GM12873 (cell line): ENCODE measurements around the gene DENND1C.
A peak's percentile ranks its signal among the peaks of the same experiment; 100 is the strongest.

ENCODE experiments used
- CTCF ChIP-seq: IDR thresholded peaks from 2 replicates; pipeline ENCODE4 v1.5.1; 2012; ENCODE audit warnings: low read depth, mild to moderate bottlenecking, moderate library complexity, low read length, control low read depth; ENCODE audit not compliant: insufficient read depth; ENCODE audit errors: missing control alignments

Gene DENND1C

GRCh38 chr19:6429419-6430221, 52.0 kb downstream of the DENND1C start:
- no peak for TF ChIP-seq CTCF

DNA sequence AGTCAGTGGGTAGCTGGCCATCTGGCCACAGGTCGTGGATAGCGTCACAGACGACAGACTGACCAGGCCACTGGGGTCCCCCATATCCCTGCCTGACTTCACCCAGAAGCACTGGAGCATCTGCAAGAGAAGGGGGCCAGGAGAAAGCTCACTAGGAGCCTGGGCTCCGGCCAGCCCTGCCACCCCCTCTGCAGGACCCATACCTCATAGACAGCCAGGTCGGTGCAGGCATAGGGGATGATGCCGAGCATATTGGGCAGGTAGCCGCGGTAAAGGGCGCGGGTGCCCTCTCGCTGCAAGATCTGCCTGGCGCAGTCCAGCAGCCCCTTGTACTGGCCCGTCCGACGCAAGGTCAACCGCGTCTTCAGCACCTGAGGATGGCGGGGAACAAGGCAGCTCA, 54.5 kb downstream of the DENND1C start:
- TF ChIP-seq CTCF, result no peak

GRCh38 chr19:6425732-6426620, 55.6 kb downstream of the DENND1C start:
- peak; percentile 32 for TF ChIP-seq CTCF

DNA sequence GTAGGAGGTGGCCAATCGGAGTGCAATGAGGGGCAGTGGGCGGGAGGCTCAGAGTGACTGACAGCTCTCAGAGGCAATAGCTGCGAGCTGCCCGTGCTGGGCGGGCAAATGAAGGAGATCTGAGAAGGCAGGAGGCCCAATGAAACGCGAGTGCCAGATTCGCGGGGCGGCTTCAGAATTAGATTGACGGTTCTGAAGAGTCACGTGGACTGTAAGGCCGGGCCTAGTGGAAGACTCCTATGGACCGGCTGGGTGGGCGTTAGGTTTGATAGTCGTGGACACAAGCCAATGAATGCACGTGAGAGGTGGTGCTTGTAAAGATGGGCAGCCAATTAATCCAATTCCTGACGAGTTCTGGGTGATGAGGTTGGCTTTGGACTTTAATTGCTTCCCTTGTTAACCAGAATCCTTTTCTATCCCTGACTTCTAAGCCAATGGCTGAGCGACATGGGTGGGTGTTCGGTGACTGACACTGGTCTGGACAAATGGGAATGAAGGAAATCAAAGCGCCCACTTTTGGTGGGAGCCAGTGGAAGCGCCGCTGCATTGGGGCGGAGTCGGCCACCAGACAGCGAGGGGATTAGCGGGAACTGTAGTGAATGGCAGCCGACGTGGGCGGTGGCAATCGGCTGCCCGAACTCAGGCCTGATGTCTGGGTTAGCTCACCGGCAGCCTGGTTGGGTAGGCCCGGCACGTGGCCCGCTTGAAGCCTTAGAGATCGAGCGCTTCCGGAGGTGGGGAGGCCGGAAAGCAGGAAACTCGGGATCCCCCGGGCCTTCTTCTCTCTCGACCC, 56.5 kb downstream of the DENND1C start:
- no peak for TF ChIP-seq CTCF

DNA sequence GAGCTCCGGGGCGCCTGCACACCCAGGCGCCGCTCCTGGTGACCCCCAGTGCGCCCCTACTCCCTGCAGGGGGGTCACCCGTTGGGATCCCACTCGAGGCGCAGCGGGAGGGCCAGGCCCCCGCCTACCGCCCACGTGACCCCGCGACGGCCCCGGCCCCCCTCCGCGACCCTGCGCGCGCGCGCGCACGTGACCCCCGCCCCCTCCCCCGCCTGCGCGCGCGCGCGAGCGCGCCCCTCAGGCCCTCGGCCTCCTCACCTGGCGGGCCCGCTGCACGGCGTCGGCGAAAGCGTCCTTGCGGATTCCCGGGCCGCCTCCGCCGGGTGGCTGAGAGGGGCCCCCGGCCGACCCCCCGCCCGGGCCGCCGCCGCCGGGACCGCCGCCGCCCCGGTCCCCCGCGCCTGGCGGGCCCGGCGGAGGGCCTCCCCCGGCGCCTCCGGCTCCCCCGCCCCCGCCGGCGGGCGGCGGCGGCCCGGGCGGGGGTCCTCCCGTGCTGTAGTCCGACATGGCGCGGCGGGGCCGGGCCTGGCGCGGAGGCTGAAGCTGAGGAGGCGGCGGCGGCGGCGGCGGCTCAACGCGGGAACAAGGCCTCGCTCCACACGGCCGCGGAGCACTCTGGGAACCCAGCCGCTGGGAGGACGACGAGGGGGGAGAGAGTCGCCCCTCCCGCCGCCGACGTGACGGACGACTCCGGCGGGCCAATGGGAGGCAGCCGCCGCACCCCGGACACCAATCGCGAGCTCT, 57.2 kb downstream of the DENND1C start, which contains the start of gene KHSRP:
Gene KHSRP, minus strand, starts transcription at position 617 of the 744 bp plus-strand sequence. Its CDS starts 110 bp downstream, at position 507.
- no peak for TF ChIP-seq CTCF

DNA sequence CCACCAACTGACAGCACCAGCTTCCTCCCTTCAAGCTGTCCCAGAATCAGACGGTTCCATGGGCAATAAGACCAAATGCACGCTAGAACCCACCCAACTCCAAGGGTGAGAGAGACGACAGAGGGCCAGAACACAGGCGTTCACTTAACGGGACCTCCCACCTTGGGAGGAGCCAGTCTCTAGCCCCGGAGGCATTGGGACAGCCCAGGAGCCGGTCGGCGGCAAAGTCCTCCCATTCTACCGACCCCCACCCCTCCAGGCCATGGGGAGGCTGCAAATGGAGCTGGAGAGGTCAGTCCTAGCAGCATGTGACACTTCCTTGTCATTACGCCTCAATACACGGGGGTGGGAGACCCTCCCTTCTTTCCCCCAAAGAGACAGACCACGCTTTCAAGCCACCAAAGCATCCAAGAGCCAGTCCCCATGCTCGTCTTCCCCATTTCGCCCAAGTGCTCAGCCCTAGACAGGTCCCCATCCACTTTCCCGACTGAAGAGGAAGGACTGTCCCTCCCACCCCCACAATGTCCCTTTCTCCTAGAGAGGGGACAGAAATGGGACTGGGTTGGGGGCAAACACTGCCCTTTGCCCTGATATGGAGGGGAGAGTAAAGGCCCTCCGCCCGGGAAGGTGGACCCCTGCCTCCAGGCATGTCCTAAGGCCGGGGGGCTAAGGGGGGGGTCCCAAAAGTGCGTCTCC, 57.9 kb downstream of the DENND1C start:
- TF ChIP-seq CTCF, result no peak
